ENCODE results near the gene MMP17. TPM values are rescaled to one million over a fixed set of nuclear protein-coding genes. Genes with fewer than 3 reads are reported as not detected.

Gene MMP17
- total RNA-seq, 4 donors from 2014 or later = 2.6 to 23.6 (median 12.4) TPM

DNA sequence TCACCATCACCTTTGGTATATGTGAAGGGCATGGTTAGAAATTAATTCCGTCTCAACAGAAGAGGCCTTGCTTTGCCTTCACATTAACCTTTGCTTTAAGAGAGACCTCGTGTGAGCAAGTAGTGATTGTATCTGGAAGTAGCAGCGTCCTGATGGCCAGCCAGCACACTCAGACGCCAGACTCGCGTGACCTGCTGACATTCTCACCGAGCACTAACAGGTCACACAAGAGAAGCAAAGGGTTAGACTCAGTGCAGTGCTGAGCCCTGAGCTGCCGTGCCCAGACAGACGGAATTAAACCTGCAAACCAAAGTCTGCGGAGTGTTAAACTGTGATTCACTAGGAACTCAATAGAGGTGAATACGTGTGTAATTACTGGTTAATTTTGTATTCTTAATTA, 40.1 kb upstream of the MMP17 start:
- no peak for DNase-seq
- H3K27ac ChIP-seq = no peak overlapping the region
- H3K9me3 ChIP-seq = no peaks in the 10 kb centered on the region
- no peak overlapping the region for H3K4me3 ChIP-seq
- in situ Hi-C loops (cut with MboI; ENCODE audit: low pct_ligation_motif_present in 1 of 4, low pct_unique_long_range_greater_than_20kb in 1 of 4, low sequenced_read_pairs in 3 of 4) = no loop called here
- no peaks in the 10 kb centered on the region for H3K4me1 ChIP-seq
- H3K27me3 ChIP-seq = no peaks in the 10 kb centered on the region
- WGBS, 2 donors (ENCODE audit: low coverage in 1 of 2) = 85 to 91% methylated on average over 3 to 11 of the region's 11 CpGs
- peaks cover 0 to 23% (median 7%) of the 10 kb centered on the region in 4 donors for H3K36me3 ChIP-seq
- TF ChIP-seq, protein P1, sequence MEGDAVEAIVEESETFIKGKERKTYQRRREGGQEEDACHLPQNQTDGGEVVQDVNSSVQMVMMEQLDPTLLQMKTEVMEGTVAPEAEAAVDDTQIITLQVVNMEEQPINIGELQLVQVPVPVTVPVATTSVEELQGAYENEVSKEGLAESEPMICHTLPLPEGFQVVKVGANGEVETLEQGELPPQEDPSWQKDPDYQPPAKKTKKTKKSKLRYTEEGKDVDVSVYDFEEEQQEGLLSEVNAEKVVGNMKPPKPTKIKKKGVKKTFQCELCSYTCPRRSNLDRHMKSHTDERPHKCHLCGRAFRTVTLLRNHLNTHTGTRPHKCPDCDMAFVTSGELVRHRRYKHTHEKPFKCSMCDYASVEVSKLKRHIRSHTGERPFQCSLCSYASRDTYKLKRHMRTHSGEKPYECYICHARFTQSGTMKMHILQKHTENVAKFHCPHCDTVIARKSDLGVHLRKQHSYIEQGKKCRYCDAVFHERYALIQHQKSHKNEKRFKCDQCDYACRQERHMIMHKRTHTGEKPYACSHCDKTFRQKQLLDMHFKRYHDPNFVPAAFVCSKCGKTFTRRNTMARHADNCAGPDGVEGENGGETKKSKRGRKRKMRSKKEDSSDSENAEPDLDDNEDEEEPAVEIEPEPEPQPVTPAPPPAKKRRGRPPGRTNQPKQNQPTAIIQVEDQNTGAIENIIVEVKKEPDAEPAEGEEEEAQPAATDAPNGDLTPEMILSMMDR (IDR thresholded peaks at IDR 0.05) = no peak
- intact Hi-C loops (cut with DNase I; ENCODE audit: low total_unique reads) = no loop called here

DNA sequence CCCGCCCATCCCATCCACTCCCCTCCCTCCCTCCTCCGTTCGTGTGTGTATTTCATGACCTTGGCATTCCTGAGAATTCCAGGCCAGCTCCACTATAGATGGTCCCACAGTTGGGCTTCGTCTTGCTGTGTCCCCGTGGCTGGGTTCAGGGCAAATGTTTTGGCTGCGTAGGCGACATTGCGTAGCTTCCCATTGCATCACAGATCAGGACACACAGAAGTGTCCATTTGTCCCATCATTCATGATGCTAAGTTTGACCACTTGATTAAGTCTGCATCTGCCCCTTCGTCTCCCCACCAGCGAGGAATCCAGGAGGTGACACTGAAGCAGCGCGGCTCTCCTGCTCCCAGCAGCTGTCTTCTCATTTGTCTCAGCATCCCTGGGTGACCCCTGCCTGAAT, 38.6 kb upstream of the MMP17 start:
- in situ Hi-C loops (cut with MboI; ENCODE audit: low pct_ligation_motif_present in 1 of 4, low pct_unique_long_range_greater_than_20kb in 1 of 4, low sequenced_read_pairs in 3 of 4) = no loop called here
- H3K4me3 ChIP-seq = no peak overlapping the region
- intact Hi-C loops (cut with DNase I; ENCODE audit: low total_unique reads) = no loop called here

DNA sequence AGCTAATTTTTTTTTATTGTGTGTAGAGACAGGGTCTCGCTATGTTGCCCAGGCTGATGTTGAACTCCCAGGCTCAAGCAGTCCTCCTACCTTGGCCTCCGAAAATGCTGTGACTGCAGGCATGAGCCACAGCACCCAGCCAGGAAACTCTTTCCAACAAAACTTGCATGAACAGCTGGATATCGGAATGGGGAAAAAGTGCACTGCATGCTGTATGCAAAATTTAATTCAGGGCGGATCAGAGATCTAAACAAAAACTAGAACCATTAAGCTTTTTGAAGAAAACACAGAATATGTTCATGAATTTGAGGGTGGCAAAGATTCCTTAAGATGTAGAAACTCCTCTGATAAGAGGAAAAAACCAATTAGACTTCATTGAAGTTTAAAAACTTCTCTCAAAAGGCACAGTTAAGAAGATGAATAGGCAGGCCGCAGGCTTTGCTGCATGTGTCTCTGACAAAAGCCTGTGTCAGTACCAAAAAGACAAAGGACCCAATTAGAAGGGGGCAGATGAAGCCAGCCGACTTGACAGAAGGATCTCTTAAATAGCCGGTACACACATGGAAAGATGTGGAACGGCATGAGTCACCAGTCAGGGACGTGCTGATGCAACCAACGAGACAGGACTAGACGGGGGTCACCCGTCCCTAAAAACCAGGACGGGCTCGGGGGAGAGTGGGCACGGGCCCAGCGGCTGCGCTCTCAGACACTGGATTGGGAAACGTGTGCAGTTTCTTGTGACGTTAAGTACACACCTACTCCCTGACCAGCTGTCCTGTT, 34.8 kb upstream of the MMP17 start:
- no peak for DNase-seq
- TF ChIP-seq POLR2AphosphoS5 (IDR thresholded peaks at IDR 0.05) = no peak
- TF ChIP-seq, protein P1 (IDR thresholded peaks at IDR 0.05) = no peak
- no peak for TF ChIP-seq POLR2A (IDR thresholded peaks at IDR 0.05)
- TF ChIP-seq EP300 (IDR thresholded peaks at IDR 0.05; ENCODE audit: low read depth) = no peak
- H3K9me3 ChIP-seq = no peaks in the 10 kb centered on the region
- H3K4me1 ChIP-seq = no peaks in the 10 kb centered on the region
- no peak overlapping the region for H3K4me3 ChIP-seq
- no peaks in the 10 kb centered on the region for H3K27me3 ChIP-seq
- in situ Hi-C loops (cut with MboI; ENCODE audit: low pct_ligation_motif_present in 1 of 4, low pct_unique_long_range_greater_than_20kb in 1 of 4, low sequenced_read_pairs in 3 of 4) (no loop called here), intact Hi-C loops (cut with DNase I; ENCODE audit: low total_unique reads) (no loop called here)
- WGBS, 2 donors (ENCODE audit: low coverage in 1 of 2) = 87 to 96% methylated on average over 4 to 19 of the region's 19 CpGs
- no peak overlapping the region for H3K27ac ChIP-seq
- peaks cover 0 to 20% (median 5%) of the 10 kb centered on the region in 4 donors for H3K36me3 ChIP-seq

More for the DNA sequence above, 38.6 kb upstream of the MMP17 start:
- TF ChIP-seq POLR2AphosphoS5 (IDR thresholded peaks at IDR 0.05) = no peak
- no peak for TF ChIP-seq EP300 (IDR thresholded peaks at IDR 0.05; ENCODE audit: low read depth)
- TF ChIP-seq, protein P1 (IDR thresholded peaks at IDR 0.05) = no peak
- no peak for TF ChIP-seq POLR2A (IDR thresholded peaks at IDR 0.05)
- H3K9me3 ChIP-seq = no peaks in the 10 kb centered on the region
- DNase-seq = no peak
- WGBS, 2 donors (ENCODE audit: low coverage in 1 of 2) = 86 to 96% methylated on average over 4 to 12 of the region's 12 CpGs
- H3K27me3 ChIP-seq = no peaks in the 10 kb centered on the region
- H3K36me3 ChIP-seq = peaks cover 0 to 23% (median 7%) of the 10 kb centered on the region in 4 donors
- H3K27ac ChIP-seq = no peak overlapping the region
- H3K4me1 ChIP-seq = no peaks in the 10 kb centered on the region

DNA sequence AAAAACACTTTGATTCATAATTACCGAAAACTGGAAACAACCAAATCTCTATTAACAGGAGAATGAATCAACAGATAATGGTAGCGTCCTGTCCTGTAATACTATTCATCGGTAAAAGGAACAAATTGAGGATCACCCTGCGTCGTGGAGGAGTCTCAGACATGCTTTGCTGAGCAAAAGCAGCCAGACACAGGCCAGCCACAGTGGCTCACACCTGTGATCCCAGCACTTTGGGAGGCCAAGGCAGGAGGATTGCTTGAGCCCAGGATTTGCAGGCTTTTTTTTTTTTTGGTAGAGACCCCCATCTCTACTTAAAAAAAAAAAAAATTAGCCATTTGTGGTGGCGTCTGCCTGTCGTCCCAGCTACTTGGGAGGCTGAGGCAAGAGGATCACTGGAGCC, 34.1 kb upstream of the MMP17 start:
- Histone ChIP-seq H3K27me3 (no peaks in the 10 kb centered on the region), H3K36me3 (peaks cover 0 to 20% (median 7%) of the 10 kb centered on the region in 4 donors), H3K9me3 (no peaks in the 10 kb centered on the region), H3K27ac (no peak overlapping the region), H3K4me1 (no peaks in the 10 kb centered on the region), H3K4me3 (no peak overlapping the region)
- DNase-seq = no peak
- in situ Hi-C loops (cut with MboI; ENCODE audit: low pct_ligation_motif_present in 1 of 4, low pct_unique_long_range_greater_than_20kb in 1 of 4, low sequenced_read_pairs in 3 of 4) (no loop called here), intact Hi-C loops (cut with DNase I; ENCODE audit: low total_unique reads) (no loop called here)
- TF ChIP-seq POLR2A (IDR thresholded peaks at IDR 0.05) (no peak), EP300 (IDR thresholded peaks at IDR 0.05; ENCODE audit: low read depth) (no peak), POLR2AphosphoS5 (IDR thresholded peaks at IDR 0.05) (no peak)
- TF ChIP-seq, protein P1 (IDR thresholded peaks at IDR 0.05) = no peak
- WGBS, 2 donors (ENCODE audit: low coverage in 1 of 2) = 85 to 95% methylated on average over 7 of the region's 7 CpGs
